ENCODE results near the gene SPPL3.

DNA sequence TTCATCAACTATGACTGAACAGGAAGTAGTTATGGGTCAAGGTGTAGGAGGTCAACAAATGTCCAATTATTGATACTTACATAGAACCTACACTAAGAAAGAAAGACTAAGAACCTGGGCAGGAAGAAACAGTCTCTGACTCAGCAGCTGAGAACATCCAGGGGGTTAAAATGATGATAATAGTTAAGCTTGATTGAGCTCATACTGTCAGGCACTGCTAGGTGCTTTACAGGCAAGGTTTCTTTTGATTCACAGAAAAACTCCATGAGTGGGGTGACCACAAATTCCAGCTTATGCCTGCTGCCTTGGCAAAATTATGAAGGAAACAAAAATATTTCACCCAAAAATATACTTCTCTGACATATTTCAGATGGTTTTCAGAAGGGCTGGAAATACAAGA is 103.5 kb downstream of the SPPL3 start:
- TF ChIP-seq, protein P1, sequence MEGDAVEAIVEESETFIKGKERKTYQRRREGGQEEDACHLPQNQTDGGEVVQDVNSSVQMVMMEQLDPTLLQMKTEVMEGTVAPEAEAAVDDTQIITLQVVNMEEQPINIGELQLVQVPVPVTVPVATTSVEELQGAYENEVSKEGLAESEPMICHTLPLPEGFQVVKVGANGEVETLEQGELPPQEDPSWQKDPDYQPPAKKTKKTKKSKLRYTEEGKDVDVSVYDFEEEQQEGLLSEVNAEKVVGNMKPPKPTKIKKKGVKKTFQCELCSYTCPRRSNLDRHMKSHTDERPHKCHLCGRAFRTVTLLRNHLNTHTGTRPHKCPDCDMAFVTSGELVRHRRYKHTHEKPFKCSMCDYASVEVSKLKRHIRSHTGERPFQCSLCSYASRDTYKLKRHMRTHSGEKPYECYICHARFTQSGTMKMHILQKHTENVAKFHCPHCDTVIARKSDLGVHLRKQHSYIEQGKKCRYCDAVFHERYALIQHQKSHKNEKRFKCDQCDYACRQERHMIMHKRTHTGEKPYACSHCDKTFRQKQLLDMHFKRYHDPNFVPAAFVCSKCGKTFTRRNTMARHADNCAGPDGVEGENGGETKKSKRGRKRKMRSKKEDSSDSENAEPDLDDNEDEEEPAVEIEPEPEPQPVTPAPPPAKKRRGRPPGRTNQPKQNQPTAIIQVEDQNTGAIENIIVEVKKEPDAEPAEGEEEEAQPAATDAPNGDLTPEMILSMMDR (IDR thresholded peaks at IDR 0.05 in 2 of 3, conservative IDR thresholded peaks at IDR 0.05 in 1 of 3; ENCODE audit: borderline replicate concordance in 1 of 3, insufficient read depth in 1 of 3, low read depth in 2 of 3, low read length in 2 of 3), result no peak
- no peak for TF ChIP-seq TCF7L2 (IDR thresholded peaks at IDR 0.05; ENCODE audit: borderline replicate concordance, extremely low read depth, insufficient read depth, insufficient read length)
- TF ChIP-seq POLR2AphosphoS5 (IDR thresholded peaks at IDR 0.05; ENCODE audit: low read depth, low read length), result no peak
- no peak for TF ChIP-seq ZNF274 (IDR thresholded peaks at IDR 0.05; ENCODE audit: low read depth, low read length)
- TF ChIP-seq RAD21 (IDR thresholded peaks at IDR 0.05; ENCODE audit: low read depth), result no peak
- TF ChIP-seq, protein P2, sequence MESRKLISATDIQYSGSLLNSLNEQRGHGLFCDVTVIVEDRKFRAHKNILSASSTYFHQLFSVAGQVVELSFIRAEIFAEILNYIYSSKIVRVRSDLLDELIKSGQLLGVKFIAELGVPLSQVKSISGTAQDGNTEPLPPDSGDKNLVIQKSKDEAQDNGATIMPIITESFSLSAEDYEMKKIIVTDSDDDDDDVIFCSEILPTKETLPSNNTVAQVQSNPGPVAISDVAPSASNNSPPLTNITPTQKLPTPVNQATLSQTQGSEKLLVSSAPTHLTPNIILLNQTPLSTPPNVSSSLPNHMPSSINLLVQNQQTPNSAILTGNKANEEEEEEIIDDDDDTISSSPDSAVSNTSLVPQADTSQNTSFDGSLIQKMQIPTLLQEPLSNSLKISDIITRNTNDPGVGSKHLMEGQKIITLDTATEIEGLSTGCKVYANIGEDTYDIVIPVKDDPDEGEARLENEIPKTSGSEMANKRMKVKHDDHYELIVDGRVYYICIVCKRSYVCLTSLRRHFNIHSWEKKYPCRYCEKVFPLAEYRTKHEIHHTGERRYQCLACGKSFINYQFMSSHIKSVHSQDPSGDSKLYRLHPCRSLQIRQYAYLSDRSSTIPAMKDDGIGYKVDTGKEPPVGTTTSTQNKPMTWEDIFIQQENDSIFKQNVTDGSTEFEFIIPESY (IDR thresholded peaks at IDR 0.05; ENCODE audit: extremely low read depth, insufficient replicate concordance, low read length), result no peak
- TF ChIP-seq YY1 (IDR thresholded peaks at IDR 0.05; ENCODE audit: extremely low read depth, insufficient replicate concordance, low read depth, low read length), result no peak
- TF ChIP-seq POLR2A (IDR thresholded peaks at IDR 0.05; ENCODE audit: borderline replicate concordance, extremely low read depth, insufficient read depth, insufficient read length), result no peak
- TF ChIP-seq, protein P3, sequence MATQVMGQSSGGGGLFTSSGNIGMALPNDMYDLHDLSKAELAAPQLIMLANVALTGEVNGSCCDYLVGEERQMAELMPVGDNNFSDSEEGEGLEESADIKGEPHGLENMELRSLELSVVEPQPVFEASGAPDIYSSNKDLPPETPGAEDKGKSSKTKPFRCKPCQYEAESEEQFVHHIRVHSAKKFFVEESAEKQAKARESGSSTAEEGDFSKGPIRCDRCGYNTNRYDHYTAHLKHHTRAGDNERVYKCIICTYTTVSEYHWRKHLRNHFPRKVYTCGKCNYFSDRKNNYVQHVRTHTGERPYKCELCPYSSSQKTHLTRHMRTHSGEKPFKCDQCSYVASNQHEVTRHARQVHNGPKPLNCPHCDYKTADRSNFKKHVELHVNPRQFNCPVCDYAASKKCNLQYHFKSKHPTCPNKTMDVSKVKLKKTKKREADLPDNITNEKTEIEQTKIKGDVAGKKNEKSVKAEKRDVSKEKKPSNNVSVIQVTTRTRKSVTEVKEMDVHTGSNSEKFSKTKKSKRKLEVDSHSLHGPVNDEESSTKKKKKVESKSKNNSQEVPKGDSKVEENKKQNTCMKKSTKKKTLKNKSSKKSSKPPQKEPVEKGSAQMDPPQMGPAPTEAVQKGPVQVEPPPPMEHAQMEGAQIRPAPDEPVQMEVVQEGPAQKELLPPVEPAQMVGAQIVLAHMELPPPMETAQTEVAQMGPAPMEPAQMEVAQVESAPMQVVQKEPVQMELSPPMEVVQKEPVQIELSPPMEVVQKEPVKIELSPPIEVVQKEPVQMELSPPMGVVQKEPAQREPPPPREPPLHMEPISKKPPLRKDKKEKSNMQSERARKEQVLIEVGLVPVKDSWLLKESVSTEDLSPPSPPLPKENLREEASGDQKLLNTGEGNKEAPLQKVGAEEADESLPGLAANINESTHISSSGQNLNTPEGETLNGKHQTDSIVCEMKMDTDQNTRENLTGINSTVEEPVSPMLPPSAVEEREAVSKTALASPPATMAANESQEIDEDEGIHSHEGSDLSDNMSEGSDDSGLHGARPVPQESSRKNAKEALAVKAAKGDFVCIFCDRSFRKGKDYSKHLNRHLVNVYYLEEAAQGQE (IDR thresholded peaks at IDR 0.05; ENCODE audit: low read depth), result no peak
- TF ChIP-seq ELF1 (IDR thresholded peaks at IDR 0.05; ENCODE audit: borderline replicate concordance, low read depth), result no peak
- TF ChIP-seq SRF (IDR thresholded peaks at IDR 0.05; ENCODE audit: low read depth), result no peak
- no peak for TF ChIP-seq CEBPB (IDR thresholded peaks at IDR 0.05; ENCODE audit: low read depth)

Data from HCT116 (cell line).